Measurements from ENCODE around the gene LIMS1.
A peak's percentile ranks its signal among the peaks of the same experiment; 100 is the strongest.
"Not testable (repeated sequence)": the region's sequence is repeated elsewhere in the genome, so short reads cannot be mapped to it uniquely, and the experiment has no call there.

Gene LIMS1

GRCh38 chr2:108533832-108534583, at the start of gene LIMS1:
Gene LIMS1 (plus strand): TSS chr2:108534470. CDS start chr2:108534563, 93 bp downstream.
- DNase-seq (ENCODE audit: low read depth in 2 of 2): peak; percentile 72 to 77

GRCh38 chr2:108485253-108485652, 49.0 kb upstream of the LIMS1 start:
- no peak for DNase-seq (ENCODE audit: low read depth in 2 of 2)

- no peak for DNase-seq (ENCODE audit: low read depth in 2 of 2)
Observed at GRCh38 chr2:108490506-108491122, 43.7 kb upstream of the LIMS1 start.

- DNase-seq (ENCODE audit: low read depth in 2 of 2): no peak
Observed at GRCh38 chr2:108491848-108492247, 42.4 kb upstream of the LIMS1 start.

GRCh38 chr2:108492364-108492763, 41.9 kb upstream of the LIMS1 start:
- DNase-seq (ENCODE audit: low read depth in 2 of 2): no peak

- not testable (repeated sequence) for DNase-seq (ENCODE audit: low read depth in 2 of 2)
Observed at GRCh38 chr2:108496167-108496566, 38.1 kb upstream of the LIMS1 start.

GRCh38 chr2:108507620-108508019, 26.6 kb upstream of the LIMS1 start:
- not testable (repeated sequence) for DNase-seq (ENCODE audit: low read depth in 2 of 2)

GRCh38 chr2:108512431-108512830, 21.8 kb upstream of the LIMS1 start:
- not testable (repeated sequence) for DNase-seq (ENCODE audit: low read depth in 2 of 2)

GRCh38 chr2:108514478-108514877, 19.8 kb upstream of the LIMS1 start:
- DNase-seq (ENCODE audit: low read depth in 2 of 2): not testable (repeated sequence)

GRCh38 chr2:108524688-108525087, 9.6 kb upstream of the LIMS1 start:
- DNase-seq (ENCODE audit: low read depth in 2 of 2): not testable (repeated sequence)

GRCh38 chr2:108525258-108525657, 9.0 kb upstream of the LIMS1 start:
- not testable (repeated sequence) for DNase-seq (ENCODE audit: low read depth in 2 of 2)

GRCh38 chr2:108531674-108532055, 2.6 kb upstream of the LIMS1 start:
- DNase-seq (ENCODE audit: low read depth in 2 of 2): no peak

- DNase-seq (ENCODE audit: low read depth in 2 of 2): no peak
Observed at GRCh38 chr2:108534584-108535356, 500 bp downstream of the LIMS1 start.

- no peak for DNase-seq (ENCODE audit: low read depth in 2 of 2)
Observed at GRCh38 chr2:108535357-108535631, 1.0 kb downstream of the LIMS1 start.

- no peak for DNase-seq (ENCODE audit: low read depth in 2 of 2)
Observed at GRCh38 chr2:108536133-108536780, 2.0 kb downstream of the LIMS1 start.

GRCh38 chr2:108536911-108537310, 2.6 kb downstream of the LIMS1 start:
- no peak for DNase-seq (ENCODE audit: low read depth in 2 of 2)

GRCh38 chr2:108538000-108538625, 3.8 kb downstream of the LIMS1 start:
- DNase-seq (ENCODE audit: low read depth in 2 of 2): no peak

GRCh38 chr2:108541451-108541850, 7.2 kb downstream of the LIMS1 start:
- no peak for DNase-seq (ENCODE audit: low read depth in 2 of 2)

GRCh38 chr2:108542071-108542470, 7.8 kb downstream of the LIMS1 start:
- DNase-seq (ENCODE audit: low read depth in 2 of 2): no peak

GRCh38 chr2:108547606-108548005, 13.3 kb downstream of the LIMS1 start:
- DNase-seq (ENCODE audit: low read depth in 2 of 2): no peak

- DNase-seq (ENCODE audit: low read depth in 2 of 2): no peak
Observed at GRCh38 chr2:108548208-108549003, 14.1 kb downstream of the LIMS1 start.
